ENCODE results near the gene CBL. TPM values are rescaled to one million over a fixed set of nuclear protein-coding genes. Genes with fewer than 3 reads are reported as not detected.

CBL gene
- total and polyA plus RNA-seq, 12 donors: 2.7 to 15.6 (median 8.2) TPM

DNA sequence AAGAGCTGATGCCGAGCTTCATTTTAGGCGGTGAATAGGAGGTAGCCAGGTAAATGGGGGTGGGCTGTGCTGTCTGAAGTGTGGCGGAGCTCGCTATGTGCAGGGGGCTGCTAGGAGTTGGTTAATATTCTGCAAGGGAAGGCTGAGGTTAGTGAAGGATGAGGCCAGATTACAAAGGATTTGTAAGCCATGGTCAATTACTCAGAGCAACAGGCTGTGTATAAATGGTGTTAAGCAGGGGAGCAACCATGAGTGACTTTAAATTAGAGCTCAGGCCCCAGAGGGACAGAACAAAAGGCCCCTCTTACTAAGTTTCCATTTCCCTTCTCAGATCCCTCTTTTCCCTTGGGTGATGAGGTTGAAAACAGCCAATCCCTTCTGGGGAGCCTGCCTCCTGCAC, 118.0 kb downstream of the CBL start:
- ATAC-seq: no peak
- intact Hi-C loops (cut with DNase I): loop anchor here in 6 of 10 donors (5.0 to 10.0 kb wide), 4 partner anchors 117 to 222 kb away; partner anchors contain the start of genes CBL (in 5 of the 6), ABCG4 (in 1 of the 6) and DPAGT1 (in 1 of the 6)
- H3K27me3 ChIP-seq: peaks cover 0 to 21% (median 0%) of the 10 kb centered on the region in 7 donors
- no peaks in the 10 kb centered on the region for H3K36me3 ChIP-seq
- TF ChIP-seq, protein P1, sequence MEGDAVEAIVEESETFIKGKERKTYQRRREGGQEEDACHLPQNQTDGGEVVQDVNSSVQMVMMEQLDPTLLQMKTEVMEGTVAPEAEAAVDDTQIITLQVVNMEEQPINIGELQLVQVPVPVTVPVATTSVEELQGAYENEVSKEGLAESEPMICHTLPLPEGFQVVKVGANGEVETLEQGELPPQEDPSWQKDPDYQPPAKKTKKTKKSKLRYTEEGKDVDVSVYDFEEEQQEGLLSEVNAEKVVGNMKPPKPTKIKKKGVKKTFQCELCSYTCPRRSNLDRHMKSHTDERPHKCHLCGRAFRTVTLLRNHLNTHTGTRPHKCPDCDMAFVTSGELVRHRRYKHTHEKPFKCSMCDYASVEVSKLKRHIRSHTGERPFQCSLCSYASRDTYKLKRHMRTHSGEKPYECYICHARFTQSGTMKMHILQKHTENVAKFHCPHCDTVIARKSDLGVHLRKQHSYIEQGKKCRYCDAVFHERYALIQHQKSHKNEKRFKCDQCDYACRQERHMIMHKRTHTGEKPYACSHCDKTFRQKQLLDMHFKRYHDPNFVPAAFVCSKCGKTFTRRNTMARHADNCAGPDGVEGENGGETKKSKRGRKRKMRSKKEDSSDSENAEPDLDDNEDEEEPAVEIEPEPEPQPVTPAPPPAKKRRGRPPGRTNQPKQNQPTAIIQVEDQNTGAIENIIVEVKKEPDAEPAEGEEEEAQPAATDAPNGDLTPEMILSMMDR (IDR thresholded peaks at IDR 0.05): no peak
- WGBS, 2 donors: 52 to 58% methylated on average over 4 of the region's 4 CpGs
- peak overlapping the region in 1 of 10 donors; percentile 99 for H3K27ac ChIP-seq
- peaks cover 2 to 49% (median 28%) of the 10 kb centered on the region in 9 donors for H3K4me1 ChIP-seq
- H3K4me3 ChIP-seq: no peak overlapping the region
- no peak for DNase-seq
- H3K9me3 ChIP-seq: no peaks in the 10 kb centered on the region

DNA sequence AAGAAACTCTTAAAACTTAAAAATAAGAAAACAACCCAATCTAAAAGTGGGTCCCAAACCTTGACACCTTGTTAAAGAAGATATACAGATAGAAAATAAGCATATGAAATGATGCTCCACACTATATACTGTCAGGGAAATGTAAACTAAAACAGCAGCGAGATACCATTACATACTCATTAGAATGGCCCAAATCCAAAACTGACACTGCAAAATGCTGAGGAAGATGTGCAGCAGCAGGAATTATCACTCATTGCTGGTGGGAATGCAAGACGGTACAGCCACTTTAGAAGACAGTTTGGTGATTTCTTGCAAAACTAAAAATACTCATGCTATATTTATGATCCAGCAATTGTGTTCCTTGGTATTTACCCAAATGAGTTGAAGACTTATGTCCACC, 123.2 kb downstream of the CBL start:
- no peaks in the 10 kb centered on the region for H3K9me3 ChIP-seq
- TF ChIP-seq, protein P1 (IDR thresholded peaks at IDR 0.05): no peak
- H3K27me3 ChIP-seq: peaks cover 0 to 3% (median 0%) of the 10 kb centered on the region in 7 donors
- intact Hi-C loops (cut with DNase I): loop anchor here in 2 of 10 donors (10.0 kb wide), 2 partner anchors 125 to 185 kb away; partner anchors contain the start of genes ABCG4 (in 1 of the 2) and CBL (in 1 of the 2)
- no peak overlapping the region for H3K27ac ChIP-seq
- no peak for ATAC-seq
- H3K4me1 ChIP-seq: peaks cover 0 to 5% (median 0%) of the 10 kb centered on the region in 9 donors
- no peak for DNase-seq
- 66 to 76% methylated on average over 2 of the region's 2 CpGs for WGBS, 2 donors
- H3K4me3 ChIP-seq: no peak overlapping the region
- H3K36me3 ChIP-seq: no peaks in the 10 kb centered on the region

DNA sequence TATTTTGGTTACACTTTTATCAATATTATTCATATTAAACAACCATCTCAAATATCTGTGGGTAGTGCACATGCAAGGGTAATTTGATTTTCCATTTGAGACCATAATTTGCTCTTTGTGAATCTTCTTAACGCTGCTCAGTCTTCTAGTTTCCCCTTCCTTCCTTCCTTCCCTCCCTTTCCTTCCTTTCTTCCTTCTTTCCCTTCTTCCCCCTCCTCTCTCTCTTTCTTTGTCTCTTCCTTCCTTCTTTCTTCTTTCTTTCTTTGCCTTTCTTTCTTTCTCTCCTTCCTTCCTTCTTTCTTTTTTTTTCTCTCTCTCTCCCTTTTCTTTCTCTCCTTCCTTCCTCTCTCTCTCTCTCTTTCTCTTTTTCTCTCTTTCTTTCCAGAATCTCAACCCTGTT, 124.1 kb downstream of the CBL start:
- Histone ChIP-seq H3K4me3 (no peak overlapping the region), H3K27me3 (peaks cover 0 to 3% (median 0%) of the 10 kb centered on the region in 7 donors), H3K27ac (no peak overlapping the region), H3K9me3 (no peaks in the 10 kb centered on the region), H3K36me3 (no peaks in the 10 kb centered on the region), H3K4me1 (peaks cover 2 to 11% (median 7%) of the 10 kb centered on the region in 9 donors)
- ATAC-seq: no peak
- intact Hi-C loops (cut with DNase I): loop anchor here in 1 of 10 donors (10.0 kb wide), 1 partner anchor 125 kb away; the partner anchor contains the start of gene CBL
- DNase-seq: no peak
- TF ChIP-seq, protein P1 (IDR thresholded peaks at IDR 0.05): no peak
- 44 to 60% methylated on average over 1 of the region's 1 CpG for WGBS, 2 donors

DNA sequence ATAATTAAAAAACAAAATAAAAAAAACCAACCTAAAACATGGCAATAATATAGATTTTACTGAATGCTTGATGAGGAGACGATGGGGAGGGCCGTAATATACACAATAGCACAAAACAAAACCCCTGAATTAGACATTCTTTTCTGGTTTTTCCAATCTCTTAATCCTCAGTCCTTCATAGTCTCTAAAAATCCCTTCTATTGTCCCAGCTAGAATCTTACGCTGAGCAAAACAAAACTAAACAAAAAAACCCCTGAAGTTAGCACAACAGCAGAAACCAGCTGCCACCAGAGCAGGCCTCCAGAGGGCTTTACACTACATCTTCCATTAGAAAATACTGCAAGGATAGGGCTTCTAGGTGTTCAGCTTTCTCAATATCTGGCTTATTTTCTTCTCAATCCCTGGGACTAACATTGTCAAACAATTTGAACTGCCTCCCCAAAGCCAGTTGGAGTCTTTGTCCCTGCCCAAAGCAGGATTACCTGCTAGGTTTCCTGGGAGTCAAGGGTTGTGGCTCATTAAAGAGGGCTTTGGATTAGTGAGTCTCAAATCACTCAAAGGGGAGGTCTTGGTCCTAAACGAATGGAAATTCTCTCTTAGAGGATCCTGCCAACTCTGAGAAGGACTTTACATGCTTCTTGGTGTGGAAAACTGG, 126.1 kb downstream of the CBL start:
- ATAC-seq (no peak), DNase-seq (no peak)
- Histone ChIP-seq H3K27ac (no peak overlapping the region), H3K9me3 (no peaks in the 10 kb centered on the region), H3K4me1 (peaks cover 6 to 26% (median 18%) of the 10 kb centered on the region in 9 donors), H3K4me3 (no peak overlapping the region), H3K27me3 (peaks cover 0 to 3% (median 0%) of the 10 kb centered on the region in 7 donors), H3K36me3 (peaks cover 0 to 15% (median 8%) of the 10 kb centered on the region in 9 donors)
- TF ChIP-seq, protein P1 (IDR thresholded peaks at IDR 0.05): no peak
- intact Hi-C loops (cut with DNase I): loop anchor here in 1 of 10 donors (10.0 kb wide), 1 partner anchor 127 kb away; the partner anchor contains the start of gene CBL
- WGBS, 2 donors: 79 to 82% methylated on average over 4 of the region's 4 CpGs
